GM12865 (cell line): ENCODE data around the gene GRIK5.

Experiments
- DNase-seq: peaks from one replicate; pipeline ENCODE4 v3.0.0; 2010; ENCODE audit warnings: low read depth
- H3K4me3 ChIP-seq: 2 replicates; pipeline ENCODE4 v1.5.1; 2011; ENCODE audit warnings: mild to moderate bottlenecking, low read depth, low read length, control low read depth
- CTCF ChIP-seq: IDR thresholded peaks from 2 replicates; pipeline ENCODE4 v1.5.1; 2011; ENCODE audit warnings: low read length, control low read depth, low read depth, inconsistent platforms; ENCODE audit not compliant: insufficient read depth; ENCODE audit errors: missing control alignments

GRIK5 gene

DNA sequence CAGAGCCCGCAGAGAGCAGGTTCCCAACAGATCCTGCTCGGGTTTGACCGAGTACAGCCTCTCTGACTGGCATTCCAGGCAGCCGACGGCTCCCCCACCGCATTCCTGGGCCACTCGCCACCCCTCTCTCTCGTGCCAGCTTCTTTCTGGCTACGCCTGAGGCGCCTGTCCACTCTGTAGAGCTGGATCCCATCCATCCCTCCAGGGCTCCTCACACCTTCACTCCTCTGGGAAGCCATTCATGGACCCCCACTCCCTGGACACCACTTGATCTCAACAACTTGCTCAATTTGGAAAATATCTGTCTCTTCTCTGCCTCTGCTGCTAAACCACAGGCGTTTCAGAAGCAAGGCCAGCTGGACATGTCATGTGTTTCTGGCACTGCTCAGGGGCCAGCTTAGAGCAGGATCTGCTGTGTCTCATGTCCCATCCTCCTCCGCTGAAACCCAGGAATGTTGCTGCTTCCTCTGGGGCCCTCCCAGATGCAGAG, 45.3 kb downstream of the GRIK5 start:
- no peak overlapping the region for H3K4me3 ChIP-seq
- DNase-seq, result no peak
- no peak for TF ChIP-seq CTCF

DNA sequence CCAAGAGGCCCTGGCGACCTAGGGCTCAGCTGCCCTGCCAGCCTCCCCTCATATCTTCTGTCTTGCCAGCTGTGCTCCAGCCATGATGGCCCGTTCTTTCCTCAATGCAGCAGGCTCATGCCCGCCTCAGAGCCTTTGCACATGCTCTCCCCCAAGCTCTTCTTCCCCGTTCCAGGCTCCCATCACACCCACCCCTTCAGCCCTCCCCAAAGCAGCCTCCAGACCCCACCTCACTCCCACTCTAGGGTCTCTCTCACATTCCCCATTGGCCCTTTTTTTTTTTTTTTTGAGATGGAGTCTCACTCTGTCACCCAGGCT, 46.1 kb downstream of the GRIK5 start:
- no peak overlapping the region for H3K4me3 ChIP-seq
- no peak for DNase-seq
- TF ChIP-seq CTCF, result no peak

- DNase-seq, result peak; percentile 50
- no peak overlapping the region for H3K4me3 ChIP-seq
- peak; percentile 51 for TF ChIP-seq CTCF
Measured at GRCh38 chr19:42023121-42023942, 46.7 kb downstream of the GRIK5 start.

- no peak for TF ChIP-seq CTCF
- H3K4me3 ChIP-seq, result no peak overlapping the region
Measured at GRCh38 chr19:42022616-42023015, 47.4 kb downstream of the GRIK5 start.

DNA sequence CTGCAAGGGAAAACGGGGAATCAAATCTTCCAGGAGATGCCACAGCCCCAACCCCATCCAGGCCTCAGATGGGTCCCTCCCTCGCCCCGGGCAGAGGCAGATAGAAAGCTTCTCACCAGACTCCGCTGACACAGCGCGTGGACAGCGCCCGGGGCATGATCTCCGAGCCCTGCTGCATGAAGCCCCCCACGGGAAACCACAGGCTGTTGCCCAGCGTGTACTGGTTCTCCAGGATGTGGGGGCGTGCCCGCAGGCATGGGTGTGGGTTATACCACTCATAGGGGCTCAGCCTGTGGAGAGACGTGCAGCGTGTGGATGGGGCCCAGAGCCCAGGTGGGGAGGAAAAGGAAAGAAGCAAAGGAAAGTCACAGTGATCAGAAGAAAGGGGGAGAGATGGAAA, 48.8 kb downstream of the GRIK5 start:
- TF ChIP-seq CTCF, result no peak
- no peak overlapping the region for H3K4me3 ChIP-seq
- DNase-seq, result no peak

More at GRCh38 chr19:42022616-42023015, 47.4 kb downstream of the GRIK5 start:
- no peak for DNase-seq

- DNase-seq, result no peak
- no peak overlapping the region for H3K4me3 ChIP-seq
Measured at GRCh38 chr19:42018503-42019193, 51.4 kb downstream of the GRIK5 start.

More at GRCh38 chr19:42018503-42019193, 51.4 kb downstream of the GRIK5 start:
- no peak for TF ChIP-seq CTCF
